H9 (cell line): ENCODE measurements around the gene DHODH. TPM values are rescaled to one million over a fixed set of nuclear protein-coding genes. Genes with fewer than 3 reads are reported as not detected.

Experiments
- DNase-seq: peaks from one replicate; pipeline ENCODE4 v3.0.0-alpha.2; 2017
- H2AFZ ChIP-seq: one replicate; pipeline ENCODE4 v1.6.1; 2013; ENCODE audit warnings: mild to moderate bottlenecking, low read length, control low read depth, moderate library complexity
- H2AK5ac ChIP-seq: 2 replicates; pipeline ENCODE4 v1.6.1; 2013; ENCODE audit warnings: low read length, control low read depth, mixed read lengths; ENCODE audit not compliant: insufficient read length
- H2BK120ac ChIP-seq: one replicate; pipeline ENCODE4 v1.6.1; 2013; ENCODE audit warnings: low read depth, mild to moderate bottlenecking, low read length, control low read depth, inconsistent platforms; ENCODE audit not compliant: poor library complexity, severe bottlenecking
- H2BK12ac ChIP-seq: 2 replicates; pipeline ENCODE4 v1.6.1; 2013; ENCODE audit warnings: low read length, control low read depth, mixed read lengths, low read depth; ENCODE audit not compliant: insufficient read length
- H2BK15ac ChIP-seq: 2 replicates; pipeline ENCODE4 v1.6.1; 2013; ENCODE audit warnings: low read depth, low read length, control low read depth
- H2BK20ac ChIP-seq: one replicate; pipeline ENCODE4 v1.6.1; 2013; ENCODE audit warnings: low read depth, mild to moderate bottlenecking, low read length, control low read depth, inconsistent platforms; ENCODE audit not compliant: poor library complexity, severe bottlenecking
- H2BK5ac ChIP-seq: 2 replicates; pipeline ENCODE4 v1.6.1; 2013; ENCODE audit warnings: low read length, control low read depth, mixed read lengths; ENCODE audit not compliant: insufficient read length
- H3K14ac ChIP-seq: 2 replicates; pipeline ENCODE4 v1.6.1; 2013; ENCODE audit warnings: low read length, control low read depth; ENCODE audit not compliant: insufficient read depth
- H3K18ac ChIP-seq: 2 replicates; pipeline ENCODE4 v1.6.1; 2013; ENCODE audit warnings: low read depth, mild to moderate bottlenecking, mixed read lengths, low read length, control low read depth; ENCODE audit not compliant: insufficient read length
- H3K23ac ChIP-seq: 2 replicates; pipeline ENCODE4 v1.6.1; 2013; ENCODE audit warnings: low read length, control low read depth, mixed read lengths, low read depth; ENCODE audit not compliant: insufficient read length
- H3K23me2 ChIP-seq: 2 replicates; pipeline ENCODE4 v1.6.1; 2013; ENCODE audit warnings: low read depth, mild to moderate bottlenecking, mixed read lengths, low read length, control low read depth; ENCODE audit not compliant: insufficient read length, poor library complexity, severe bottlenecking
- H3K27ac ChIP-seq: 2 replicates; pipeline ENCODE4 v1.5.1; 2013; ENCODE audit warnings: low read length, control low read depth, mixed read lengths, low read depth; ENCODE audit not compliant: insufficient read length
- H3K27me3 ChIP-seq: 2 replicates; pipeline ENCODE4 v1.6.1; 2013; ENCODE audit warnings: low read length, control low read depth, inconsistent platforms; ENCODE audit not compliant: insufficient read depth
- H3K4ac ChIP-seq: 2 replicates; pipeline ENCODE4 v1.6.1; 2013; ENCODE audit warnings: low read depth, mild to moderate bottlenecking, control low read depth, inconsistent platforms, low read length, moderate library complexity
- H3K4me1 ChIP-seq: 2 replicates; pipeline ENCODE4 v1.6.1; 2013; ENCODE audit warnings: low read length, control low read depth, inconsistent platforms; ENCODE audit not compliant: insufficient read depth
- H3K4me2 ChIP-seq: 2 replicates; pipeline ENCODE4 v1.6.1; 2013; ENCODE audit warnings: low read length, control low read depth, mixed read lengths; ENCODE audit not compliant: insufficient read length, insufficient read depth
- H3K56ac ChIP-seq: 2 replicates; pipeline ENCODE4 v1.6.1; 2013; ENCODE audit warnings: low read depth, mild to moderate bottlenecking, mixed read lengths, low read length, control low read depth; ENCODE audit not compliant: insufficient read length
- H3K79me1 ChIP-seq: 2 replicates; pipeline ENCODE4 v1.6.1; 2013; ENCODE audit warnings: low read depth, mild to moderate bottlenecking, moderate library complexity, low read length, control low read depth, inconsistent platforms; ENCODE audit not compliant: insufficient read depth, poor library complexity, severe bottlenecking
- H3K79me2 ChIP-seq: 2 replicates; pipeline ENCODE4 v1.6.1; 2013; ENCODE audit warnings: low read length, control low read depth, inconsistent platforms; ENCODE audit not compliant: insufficient read depth
- H3K9ac ChIP-seq: 2 replicates; pipeline ENCODE4 v1.6.1; 2013; ENCODE audit warnings: low read length, control low read depth, mixed read lengths; ENCODE audit not compliant: insufficient read length; ENCODE audit errors: extremely low read depth
- H3K9me3 ChIP-seq: one replicate; pipeline ENCODE4 v1.6.1; 2013; ENCODE audit warnings: low read depth, low read length, inconsistent platforms; ENCODE audit not compliant: control insufficient read depth
- H3T11ph ChIP-seq: one replicate; pipeline ENCODE4 v1.6.1; 2013; ENCODE audit warnings: mild to moderate bottlenecking, low read length, control low read depth, inconsistent platforms
- H4K20me1 ChIP-seq: one replicate; pipeline ENCODE4 v1.6.1; 2013; ENCODE audit not compliant: control insufficient read depth, insufficient read length, insufficient read depth
- H4K5ac ChIP-seq: 2 replicates; pipeline ENCODE4 v1.6.1; 2013; ENCODE audit warnings: low read depth, mild to moderate bottlenecking, mixed read lengths, low read length, control low read depth; ENCODE audit not compliant: insufficient read length
- H4K8ac ChIP-seq: replicated peaks from 2 replicates; pipeline ENCODE4 v1.6.1; 2013; ENCODE audit warnings: low read length, control low read depth, mixed read lengths, low read depth; ENCODE audit not compliant: insufficient read length
- H4K91ac ChIP-seq: 2 replicates; pipeline ENCODE4 v1.6.1; 2013; ENCODE audit warnings: low read depth, mild to moderate bottlenecking, moderate library complexity, mixed read lengths, low read length, control low read depth; ENCODE audit not compliant: insufficient read length
- H3K27ac Mint-ChIP-seq, 3 experiments: 2 replicates in 2 of 3; 3 replicates in 1 of 3; pipeline ENCODE4 v1.8.0; 2020 to 2021; ENCODE audit warnings: mixed read lengths in 3 of 3, mild to moderate bottlenecking in 1 of 3, moderate library complexity in 1 of 3
- H3K27me3 Mint-ChIP-seq: 2 replicates; pipeline ENCODE4 v1.8.0; 2021; ENCODE audit warnings: low read depth, mild to moderate bottlenecking, moderate library complexity, mixed read lengths
- H3K36me3 Mint-ChIP-seq, 3 experiments: 2 replicates in 2 of 3; 3 replicates in 1 of 3; pipeline ENCODE4 v1.8.0; 2020 to 2021; ENCODE audit warnings: low read depth in 3 of 3, mixed read lengths in 3 of 3; ENCODE audit not compliant: insufficient read depth in 1 of 3
- H3K4me1 Mint-ChIP-seq, 2 experiments: 2 replicates each; pipeline ENCODE4 v1.8.0; 2020; ENCODE audit warnings: mixed read lengths in 2 of 2
- H3K4me3 Mint-ChIP-seq, 2 experiments: 2 replicates in 1 of 2; 3 replicates in 1 of 2; pipeline ENCODE4 v1.8.0; 2020 to 2021; ENCODE audit warnings: mild to moderate bottlenecking in 2 of 2, mixed read lengths in 2 of 2, moderate library complexity in 1 of 2
- H3K9me3 Mint-ChIP-seq, 2 experiments: 2 replicates in 1 of 2; 3 replicates in 1 of 2; pipeline ENCODE4 v1.8.0; 2020; ENCODE audit warnings: mild to moderate bottlenecking in 2 of 2, mixed read lengths in 2 of 2, moderate library complexity in 1 of 2
- WGBS: extraction: QIAGEN DNeasy Blood & Tissue Kit; methylation state at CpG from one replicate; pipeline ENCODE4 v1.1.7; 2013; ENCODE audit warnings: missing lambda C conversion rate, low lambda C conversion rate, mixed read lengths; ENCODE audit not compliant: insufficient read length; ENCODE audit errors: extremely low coverage; 5-methylcytosine and 5-hydroxymethylcytosine counted together
- total RNA-seq: library from RNA; stranded (reverse); gene quantifications from 2 replicates; pipeline ENCODE4 v1.2.1, GENCODE V29; 2021
- TF ChIP-seq, protein P1 (sequence below): fragments of 200-600 bp; sonication (generic); conservative IDR thresholded peaks from 3 replicates; pipeline ENCODE4 v1.8.0; 2021; ENCODE audit warnings: antibody characterized with exemption, mild to moderate bottlenecking

The DHODH gene
- total RNA-seq, 1 experiment from 2014 or later, result 16.4 TPM

DNA sequence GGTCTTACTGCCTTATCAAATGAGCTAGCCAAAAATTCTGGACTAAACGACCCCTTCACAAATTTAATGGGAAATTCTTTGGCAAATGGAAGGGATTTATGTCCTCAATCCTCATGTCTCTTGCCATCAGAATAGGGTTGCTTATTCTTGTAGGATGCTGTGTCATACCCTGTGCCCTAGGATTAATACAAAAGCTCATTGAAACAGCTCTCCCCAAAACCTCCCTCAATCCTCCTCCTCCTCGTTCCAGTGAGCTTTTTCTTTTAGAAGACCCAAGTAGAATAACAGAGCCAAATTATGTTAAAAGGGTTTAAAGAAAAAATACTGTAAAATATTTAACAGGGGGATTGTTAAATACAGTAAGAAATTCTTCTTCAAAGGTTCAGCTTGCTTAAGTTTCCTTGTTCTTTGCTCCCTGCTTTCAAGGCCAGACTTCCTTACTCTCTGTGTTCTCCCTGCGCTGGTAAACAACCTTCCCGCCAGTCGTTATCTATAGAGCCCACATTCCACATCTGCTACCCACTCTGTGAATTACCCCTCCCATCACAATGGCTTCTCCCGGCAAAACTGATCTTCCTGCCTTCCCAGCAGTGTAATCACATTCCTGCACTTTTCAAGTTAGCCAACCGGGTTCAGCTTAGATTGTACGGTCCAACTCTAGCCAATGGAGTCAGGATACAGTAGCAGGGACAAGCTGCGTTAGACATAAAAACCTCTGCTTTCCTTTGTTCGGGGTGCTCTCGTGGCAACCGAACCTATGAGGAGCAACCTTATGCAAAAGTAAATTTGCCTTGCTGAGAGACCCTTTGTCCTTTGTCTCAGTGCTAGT lies 64.2 kb downstream of the DHODH start:
- Histone ChIP-seq H3K27ac (no peak overlapping the region), H3K27me3 (no peaks in the 10 kb centered on the region), H2BK20ac (no peak overlapping the region), H3K23ac (no peak overlapping the region), H3K4me2 (no peak overlapping the region), H4K5ac (no peak overlapping the region), H3K9me3 (no peaks in the 10 kb centered on the region), H2BK12ac (no peak overlapping the region), H3K79me1 (no peaks in the 10 kb centered on the region), H3K9ac (no peak overlapping the region), H2AFZ (no peak overlapping the region), H4K8ac (no peak overlapping the region), H3K79me2 (no peaks in the 10 kb centered on the region), H3K18ac (no peak overlapping the region), H4K20me1 (no peaks in the 10 kb centered on the region), H3K23me2 (no peaks in the 10 kb centered on the region), H2BK5ac (no peak overlapping the region), H2BK15ac (no peak overlapping the region), H3K4ac (no peak overlapping the region), H3K56ac (no peak overlapping the region), H3K14ac (no peak overlapping the region), H4K91ac (no peak overlapping the region), H3K4me1 (no peaks in the 10 kb centered on the region), H2AK5ac (no peak overlapping the region), H2BK120ac (no peak overlapping the region), H3T11ph (no peak overlapping the region)
- H3K4me3 Mint-ChIP-seq, result no peak overlapping the region
- no peaks in the 10 kb centered on the region; a peak in 1 of 7 replicates for H3K36me3 Mint-ChIP-seq
- peak; percentile 56 for DNase-seq
- no CpG with 5 or more reads among the region's 12 CpGs for WGBS
- H3K27ac Mint-ChIP-seq, result peak overlapping the region in 2 of 3 experiments; percentile 15 to 43; a peak in 3 of 7 replicates
- peaks cover 2% of the 10 kb centered on the region; the same call in 1 of the 2 replicates for H3K27me3 Mint-ChIP-seq
- H3K9me3 Mint-ChIP-seq, result no peaks in the 10 kb centered on the region
- H3K4me1 Mint-ChIP-seq, result peaks cover 5 to 8% of the 10 kb centered on the region in 2 experiments; a peak in 2 of 4 replicates
- TF ChIP-seq, protein P1, sequence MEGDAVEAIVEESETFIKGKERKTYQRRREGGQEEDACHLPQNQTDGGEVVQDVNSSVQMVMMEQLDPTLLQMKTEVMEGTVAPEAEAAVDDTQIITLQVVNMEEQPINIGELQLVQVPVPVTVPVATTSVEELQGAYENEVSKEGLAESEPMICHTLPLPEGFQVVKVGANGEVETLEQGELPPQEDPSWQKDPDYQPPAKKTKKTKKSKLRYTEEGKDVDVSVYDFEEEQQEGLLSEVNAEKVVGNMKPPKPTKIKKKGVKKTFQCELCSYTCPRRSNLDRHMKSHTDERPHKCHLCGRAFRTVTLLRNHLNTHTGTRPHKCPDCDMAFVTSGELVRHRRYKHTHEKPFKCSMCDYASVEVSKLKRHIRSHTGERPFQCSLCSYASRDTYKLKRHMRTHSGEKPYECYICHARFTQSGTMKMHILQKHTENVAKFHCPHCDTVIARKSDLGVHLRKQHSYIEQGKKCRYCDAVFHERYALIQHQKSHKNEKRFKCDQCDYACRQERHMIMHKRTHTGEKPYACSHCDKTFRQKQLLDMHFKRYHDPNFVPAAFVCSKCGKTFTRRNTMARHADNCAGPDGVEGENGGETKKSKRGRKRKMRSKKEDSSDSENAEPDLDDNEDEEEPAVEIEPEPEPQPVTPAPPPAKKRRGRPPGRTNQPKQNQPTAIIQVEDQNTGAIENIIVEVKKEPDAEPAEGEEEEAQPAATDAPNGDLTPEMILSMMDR, result no peak
